Activated naive CD4-positive, alpha-beta T cell treated with anti-CD3 and anti-CD28 coated beads, Interleukin-2, amount 50 U/mL, for 72 hours (primary cell): ENCODE data around the gene HHAT. TPM values are rescaled to one million over a fixed set of nuclear protein-coding genes. Genes with fewer than 3 reads are reported as not detected.
A peak's percentile ranks its signal among the peaks of the same experiment; 100 is the strongest.

ENCODE experiments used
- ATAC-seq, 2 donors: fragments of 150-1000 bp; cut with Tn5 transposase; 2 replicates each; pipeline ENCODE4 v1.10.0; 2021; ENCODE audit warnings: mild to moderate bottlenecking in 2 of 2, moderate library complexity in 2 of 2
- DNase-seq, 2 donors: peaks; one replicate each; pipeline ENCODE4 v3.0.0; 2021 to 2022; ENCODE audit warnings: low spot score in 2 of 2
- H3K27ac Mint-ChIP-seq, 2 donors: one replicate each; pipeline ENCODE4 v1.8.0; 2022; ENCODE audit warnings: mild to moderate bottlenecking in 2 of 2, mixed read lengths in 2 of 2
- H3K36me3 Mint-ChIP-seq, 2 donors: one replicate each; pipeline ENCODE4 v1.8.0; 2022; ENCODE audit warnings: mixed read lengths in 2 of 2
- H3K9me3 Mint-ChIP-seq, 2 donors: one replicate each; pipeline ENCODE4 v1.8.0; 2022; ENCODE audit warnings: mixed read lengths in 2 of 2
- total RNA-seq, 2 donors: library from RNA; stranded (reverse); gene quantifications; one replicate each; pipeline ENCODE4 v1.2.3, GENCODE V29; 2022

HHAT gene
- total RNA-seq, 2 donors from 2014 or later: 0.59 to 1.9 TPM

- no peak for DNase-seq
- H3K9me3 Mint-ChIP-seq: peaks cover 6 to 8% of the 10 kb centered on the region in 2 donors
- ATAC-seq: peak; percentile 37 to 44
- H3K27ac Mint-ChIP-seq: no peak overlapping the region
- peaks cover 0 to 4% of the 10 kb centered on the region in 2 donors for H3K36me3 Mint-ChIP-seq
These were observed 268.9 kb downstream of the HHAT start for GRCh38 chr1:210597555-210598134.

DNA sequence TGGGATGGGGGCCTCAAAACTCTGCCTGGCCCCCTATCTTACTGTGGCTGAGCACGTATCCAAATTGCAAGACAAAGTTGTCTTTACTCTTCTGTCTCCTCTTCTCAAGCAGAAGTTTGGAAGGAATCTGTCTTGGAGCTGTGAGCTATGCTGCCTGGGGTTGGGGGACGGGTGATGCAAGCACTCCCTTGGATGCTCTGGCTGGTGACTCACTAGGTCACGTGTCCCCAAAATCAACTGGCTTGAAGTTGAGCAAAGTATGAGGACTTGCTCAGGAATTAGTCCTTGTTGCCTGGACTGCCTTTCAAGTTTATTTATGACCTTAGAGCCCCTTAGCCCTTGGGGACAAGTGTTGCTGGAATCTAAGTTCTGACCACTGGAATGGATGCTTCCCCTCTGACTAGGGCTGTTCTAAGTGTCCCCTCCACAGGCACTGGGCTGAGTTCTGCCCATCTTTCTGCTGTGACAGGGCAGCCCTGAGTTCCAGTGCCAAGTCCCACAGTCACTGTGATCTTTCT is 269.5 kb downstream of the HHAT start:
- ATAC-seq (no peak), DNase-seq (no peak)
- Mint-ChIP-seq H3K9me3 (peaks cover 6% of the 10 kb centered on the region in 2 donors), H3K27ac (no peak overlapping the region), H3K36me3 (peaks cover 0 to 4% of the 10 kb centered on the region in 2 donors)

GRCh38 chr1:210600421-210601159 is 271.9 kb downstream of the HHAT start:
- Mint-ChIP-seq H3K36me3 (peaks cover 0 to 4% of the 10 kb centered on the region in 2 donors), H3K9me3 (peaks cover 5 to 6% of the 10 kb centered on the region in 2 donors), H3K27ac (no peak overlapping the region)
- ATAC-seq (no peak), DNase-seq (no peak)

- peaks cover 0 to 9% of the 10 kb centered on the region in 2 donors for H3K9me3 Mint-ChIP-seq
- DNase-seq (no peak), ATAC-seq (no peak)
- H3K27ac Mint-ChIP-seq: no peak overlapping the region
- H3K36me3 Mint-ChIP-seq: peaks cover 0 to 7% of the 10 kb centered on the region in 2 donors
These were observed 274.4 kb downstream of the HHAT start for GRCh38 chr1:210603123-210603522.

DNA sequence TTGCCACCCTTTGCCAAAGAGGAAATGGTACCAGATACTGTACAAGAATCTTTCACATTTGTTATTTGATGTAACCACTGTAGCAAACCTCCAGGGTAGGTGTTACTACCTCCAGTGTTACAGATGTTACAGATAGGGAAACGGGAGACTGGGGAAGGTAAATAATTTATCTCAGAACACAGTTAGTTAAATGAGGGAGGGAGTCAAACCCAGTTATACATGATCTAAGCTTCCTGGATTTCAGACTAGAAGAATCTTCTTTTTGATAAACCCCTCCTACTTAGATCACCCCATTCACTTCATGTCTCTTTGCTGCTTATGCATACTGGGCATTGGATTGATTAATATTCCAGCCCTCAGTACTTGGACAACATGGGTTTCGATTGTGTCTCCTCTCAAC is 276.4 kb downstream of the HHAT start:
- Mint-ChIP-seq H3K36me3 (peaks cover 0 to 7% of the 10 kb centered on the region in 2 donors), H3K9me3 (peaks cover 0 to 9% of the 10 kb centered on the region in 2 donors), H3K27ac (no peak overlapping the region)
- ATAC-seq: no peak
- no peak for DNase-seq

DNA sequence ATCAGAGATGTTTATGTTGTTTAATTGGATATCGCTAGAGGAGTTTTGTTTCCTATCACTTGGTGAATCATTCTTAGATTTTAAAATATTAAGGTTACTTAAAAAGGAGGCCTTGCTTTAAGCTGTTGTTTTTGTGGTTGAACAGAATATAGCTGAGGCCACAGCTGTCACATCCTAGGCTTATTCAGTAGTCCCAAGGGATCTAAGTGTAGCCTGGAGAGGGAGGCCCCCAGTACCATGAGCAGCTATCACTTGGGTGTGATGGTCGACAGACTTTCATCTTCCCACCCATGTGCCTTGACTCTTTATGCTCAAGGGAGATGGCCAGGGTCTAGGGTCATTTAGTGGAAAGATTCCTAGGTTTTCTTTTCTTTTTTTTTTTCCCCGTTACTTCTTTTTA is 278.7 kb downstream of the HHAT start:
- DNase-seq: no peak
- peaks cover 4 to 15% of the 10 kb centered on the region in 2 donors for H3K9me3 Mint-ChIP-seq
- H3K27ac Mint-ChIP-seq: no peak overlapping the region
- no peak for ATAC-seq
- H3K36me3 Mint-ChIP-seq: peaks cover 0 to 7% of the 10 kb centered on the region in 2 donors

DNA sequence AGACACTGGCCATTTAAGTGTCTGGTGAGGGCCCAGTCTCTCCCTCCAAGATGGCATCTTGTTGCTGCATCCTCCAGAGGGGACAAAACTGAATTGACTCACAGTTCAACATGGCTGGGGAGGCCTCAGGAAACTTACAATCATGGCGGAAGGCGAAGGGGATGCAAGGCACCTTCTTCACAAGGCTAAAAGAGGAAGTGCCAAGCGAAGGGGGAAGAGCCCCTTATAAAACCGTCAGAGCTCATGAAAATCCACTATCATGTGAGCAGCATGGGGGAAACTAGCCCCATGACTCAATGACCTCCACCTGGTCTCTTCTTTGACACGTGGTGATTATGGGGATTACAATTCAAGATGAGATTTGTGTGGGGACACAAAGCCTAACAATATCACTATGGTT is 280.1 kb downstream of the HHAT start:
- peaks cover 4 to 15% of the 10 kb centered on the region in 2 donors for H3K9me3 Mint-ChIP-seq
- peaks cover 0 to 7% of the 10 kb centered on the region in 2 donors for H3K36me3 Mint-ChIP-seq
- no peak overlapping the region for H3K27ac Mint-ChIP-seq
- DNase-seq (no peak), ATAC-seq (no peak)

GRCh38 chr1:210616356-210616755 is 287.7 kb downstream of the HHAT start:
- Mint-ChIP-seq H3K27ac (no peak overlapping the region), H3K36me3 (no peaks in the 10 kb centered on the region), H3K9me3 (peaks cover 4 to 6% of the 10 kb centered on the region in 2 donors)
- ATAC-seq (no peak), DNase-seq (no peak)

GRCh38 chr1:210617293-210617692 is 288.6 kb downstream of the HHAT start:
- ATAC-seq (no peak), DNase-seq (no peak)
- no peaks in the 10 kb centered on the region for H3K36me3 Mint-ChIP-seq
- H3K27ac Mint-ChIP-seq: no peak overlapping the region
- H3K9me3 Mint-ChIP-seq: peaks cover 0 to under 1% of the 10 kb centered on the region in 2 donors

DNA sequence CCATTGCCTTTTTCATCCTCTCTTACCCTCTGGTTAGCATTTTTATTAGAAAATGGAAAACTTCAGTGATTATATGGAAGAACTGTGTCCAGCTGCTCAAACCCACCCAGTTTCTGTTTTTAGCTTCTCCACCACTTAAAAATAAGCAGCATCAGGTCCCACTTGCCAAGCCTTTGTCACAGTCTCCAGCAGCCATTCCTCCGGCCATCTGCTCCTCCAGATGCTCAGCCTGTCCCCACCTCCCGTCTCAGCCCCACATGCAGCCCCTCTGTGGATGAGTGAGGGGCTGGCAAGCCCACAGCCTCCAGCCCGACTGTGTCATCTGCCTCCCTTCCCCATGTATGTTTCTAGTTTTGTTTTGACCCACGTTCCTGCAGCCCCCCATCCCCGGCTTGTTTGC is 289.7 kb downstream of the HHAT start:
- Mint-ChIP-seq H3K9me3 (no peaks in the 10 kb centered on the region), H3K27ac (no peak overlapping the region), H3K36me3 (no peaks in the 10 kb centered on the region)
- DNase-seq: no peak
- no peak for ATAC-seq

- DNase-seq (no peak), ATAC-seq (no peak)
- H3K27ac Mint-ChIP-seq: no peak overlapping the region
- H3K9me3 Mint-ChIP-seq: no peaks in the 10 kb centered on the region
- no peaks in the 10 kb centered on the region for H3K36me3 Mint-ChIP-seq
These were observed 292.3 kb downstream of the HHAT start for GRCh38 chr1:210620867-210621488.

DNA sequence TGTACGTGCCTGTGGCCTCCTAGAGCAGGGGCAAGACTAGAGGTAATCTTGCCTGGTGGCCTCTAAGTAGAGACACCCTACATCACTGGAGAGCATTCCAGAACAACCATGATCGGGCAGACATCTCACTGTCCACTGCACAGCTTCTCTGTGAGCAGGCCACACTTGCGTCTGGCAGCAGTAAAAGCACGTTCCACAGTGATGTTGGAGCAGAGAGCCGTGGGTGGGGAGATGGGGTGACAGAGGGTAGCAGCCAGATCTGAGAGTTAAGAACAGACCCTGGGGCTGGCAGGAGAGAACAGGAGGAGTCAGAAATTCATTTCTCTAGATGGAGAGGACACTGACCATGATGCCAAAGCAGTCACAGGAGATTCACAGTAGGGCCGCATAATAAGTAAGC is 293.0 kb downstream of the HHAT start:
- no peak for DNase-seq
- H3K27ac Mint-ChIP-seq: no peak overlapping the region
- H3K9me3 Mint-ChIP-seq: no peaks in the 10 kb centered on the region
- ATAC-seq: no peak
- no peaks in the 10 kb centered on the region for H3K36me3 Mint-ChIP-seq

GRCh38 chr1:210624722-210625121 is 296.0 kb downstream of the HHAT start:
- Mint-ChIP-seq H3K36me3 (no peaks in the 10 kb centered on the region), H3K9me3 (no peaks in the 10 kb centered on the region), H3K27ac (no peak overlapping the region)
- no peak for DNase-seq
- no peak for ATAC-seq

- Mint-ChIP-seq H3K27ac (no peak overlapping the region), H3K9me3 (no peaks in the 10 kb centered on the region), H3K36me3 (no peaks in the 10 kb centered on the region)
- ATAC-seq (no peak), DNase-seq (no peak)
These were observed 297.0 kb downstream of the HHAT start for GRCh38 chr1:210625715-210626114.

- no peaks in the 10 kb centered on the region for H3K9me3 Mint-ChIP-seq
- H3K27ac Mint-ChIP-seq: no peak overlapping the region
- DNase-seq: no peak
- no peaks in the 10 kb centered on the region for H3K36me3 Mint-ChIP-seq
- ATAC-seq: no peak
These were observed 297.6 kb downstream of the HHAT start for GRCh38 chr1:210626341-210626740.

DNA sequence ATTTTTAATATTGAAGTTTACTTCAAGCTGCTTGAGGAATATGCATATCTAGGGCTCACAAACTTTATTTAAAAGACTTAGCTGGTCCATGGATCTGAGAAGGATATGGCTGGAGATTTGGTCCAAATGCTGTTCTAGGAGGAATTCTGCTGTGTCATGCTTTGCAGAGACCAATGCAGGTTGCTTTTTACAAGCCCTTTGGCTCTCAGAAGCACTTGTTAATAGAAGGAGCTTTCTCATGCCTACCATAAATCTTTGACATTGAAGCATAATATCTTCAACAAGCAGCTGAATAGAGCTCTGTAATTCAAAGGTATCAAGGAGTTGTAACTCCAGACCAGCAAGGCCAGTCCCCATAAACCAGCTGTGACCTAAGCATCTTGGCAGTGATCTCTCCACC is 299.1 kb downstream of the HHAT start:
- DNase-seq (no peak), ATAC-seq (no peak)
- no peaks in the 10 kb centered on the region for H3K36me3 Mint-ChIP-seq
- H3K27ac Mint-ChIP-seq: no peak overlapping the region
- H3K9me3 Mint-ChIP-seq: no peaks in the 10 kb centered on the region

DNA sequence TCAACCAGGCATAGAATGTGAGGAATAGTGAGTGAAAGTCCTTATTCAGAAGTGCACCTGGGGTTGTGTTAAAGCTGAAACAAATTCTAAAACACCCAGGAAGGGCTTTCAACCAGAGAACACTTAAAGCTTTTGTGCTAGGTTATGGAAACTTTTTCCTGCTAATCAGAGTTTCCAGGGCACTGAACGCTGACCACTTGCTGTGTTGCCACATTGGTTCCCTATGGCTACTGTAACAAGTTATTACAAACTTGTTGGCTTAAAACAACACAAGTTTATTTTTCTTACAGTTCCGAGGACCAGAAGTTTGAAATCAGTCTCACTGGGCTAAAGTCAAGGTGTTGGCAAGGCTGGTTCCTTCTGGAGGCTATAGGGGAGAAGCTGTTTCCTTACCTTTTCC is 300.6 kb downstream of the HHAT start:
- Mint-ChIP-seq H3K36me3 (no peaks in the 10 kb centered on the region), H3K9me3 (no peaks in the 10 kb centered on the region), H3K27ac (no peak overlapping the region)
- DNase-seq (no peak), ATAC-seq (no peak)
